ENCODE results near the gene FGD3.

DNA sequence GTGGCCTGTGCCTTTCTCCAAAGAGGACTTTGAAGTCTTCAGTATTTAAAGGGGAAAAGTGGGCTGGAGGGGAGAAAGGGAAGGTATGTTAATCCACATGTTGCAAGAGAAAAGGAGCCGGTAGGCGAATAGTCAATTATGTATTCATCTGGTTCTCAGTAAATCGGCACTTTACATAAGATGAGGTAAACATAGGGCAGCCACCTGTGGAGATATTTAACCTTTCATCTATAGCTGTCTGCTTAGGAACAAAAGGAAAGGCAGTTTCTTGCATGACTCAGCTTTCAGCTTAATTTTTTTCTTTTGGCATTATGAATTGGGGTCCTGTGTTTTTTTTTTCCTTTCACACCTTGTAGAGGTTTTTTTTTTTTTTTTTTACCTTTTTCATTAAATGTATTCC, 42.2 kb downstream of the FGD3 start:
- TF ChIP-seq, protein P1, sequence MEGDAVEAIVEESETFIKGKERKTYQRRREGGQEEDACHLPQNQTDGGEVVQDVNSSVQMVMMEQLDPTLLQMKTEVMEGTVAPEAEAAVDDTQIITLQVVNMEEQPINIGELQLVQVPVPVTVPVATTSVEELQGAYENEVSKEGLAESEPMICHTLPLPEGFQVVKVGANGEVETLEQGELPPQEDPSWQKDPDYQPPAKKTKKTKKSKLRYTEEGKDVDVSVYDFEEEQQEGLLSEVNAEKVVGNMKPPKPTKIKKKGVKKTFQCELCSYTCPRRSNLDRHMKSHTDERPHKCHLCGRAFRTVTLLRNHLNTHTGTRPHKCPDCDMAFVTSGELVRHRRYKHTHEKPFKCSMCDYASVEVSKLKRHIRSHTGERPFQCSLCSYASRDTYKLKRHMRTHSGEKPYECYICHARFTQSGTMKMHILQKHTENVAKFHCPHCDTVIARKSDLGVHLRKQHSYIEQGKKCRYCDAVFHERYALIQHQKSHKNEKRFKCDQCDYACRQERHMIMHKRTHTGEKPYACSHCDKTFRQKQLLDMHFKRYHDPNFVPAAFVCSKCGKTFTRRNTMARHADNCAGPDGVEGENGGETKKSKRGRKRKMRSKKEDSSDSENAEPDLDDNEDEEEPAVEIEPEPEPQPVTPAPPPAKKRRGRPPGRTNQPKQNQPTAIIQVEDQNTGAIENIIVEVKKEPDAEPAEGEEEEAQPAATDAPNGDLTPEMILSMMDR (IDR thresholded peaks at IDR 0.05; ENCODE audit: low read depth, low read length, missing input control), result no peak
- TF ChIP-seq, protein P2, sequence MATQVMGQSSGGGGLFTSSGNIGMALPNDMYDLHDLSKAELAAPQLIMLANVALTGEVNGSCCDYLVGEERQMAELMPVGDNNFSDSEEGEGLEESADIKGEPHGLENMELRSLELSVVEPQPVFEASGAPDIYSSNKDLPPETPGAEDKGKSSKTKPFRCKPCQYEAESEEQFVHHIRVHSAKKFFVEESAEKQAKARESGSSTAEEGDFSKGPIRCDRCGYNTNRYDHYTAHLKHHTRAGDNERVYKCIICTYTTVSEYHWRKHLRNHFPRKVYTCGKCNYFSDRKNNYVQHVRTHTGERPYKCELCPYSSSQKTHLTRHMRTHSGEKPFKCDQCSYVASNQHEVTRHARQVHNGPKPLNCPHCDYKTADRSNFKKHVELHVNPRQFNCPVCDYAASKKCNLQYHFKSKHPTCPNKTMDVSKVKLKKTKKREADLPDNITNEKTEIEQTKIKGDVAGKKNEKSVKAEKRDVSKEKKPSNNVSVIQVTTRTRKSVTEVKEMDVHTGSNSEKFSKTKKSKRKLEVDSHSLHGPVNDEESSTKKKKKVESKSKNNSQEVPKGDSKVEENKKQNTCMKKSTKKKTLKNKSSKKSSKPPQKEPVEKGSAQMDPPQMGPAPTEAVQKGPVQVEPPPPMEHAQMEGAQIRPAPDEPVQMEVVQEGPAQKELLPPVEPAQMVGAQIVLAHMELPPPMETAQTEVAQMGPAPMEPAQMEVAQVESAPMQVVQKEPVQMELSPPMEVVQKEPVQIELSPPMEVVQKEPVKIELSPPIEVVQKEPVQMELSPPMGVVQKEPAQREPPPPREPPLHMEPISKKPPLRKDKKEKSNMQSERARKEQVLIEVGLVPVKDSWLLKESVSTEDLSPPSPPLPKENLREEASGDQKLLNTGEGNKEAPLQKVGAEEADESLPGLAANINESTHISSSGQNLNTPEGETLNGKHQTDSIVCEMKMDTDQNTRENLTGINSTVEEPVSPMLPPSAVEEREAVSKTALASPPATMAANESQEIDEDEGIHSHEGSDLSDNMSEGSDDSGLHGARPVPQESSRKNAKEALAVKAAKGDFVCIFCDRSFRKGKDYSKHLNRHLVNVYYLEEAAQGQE (IDR thresholded peaks at IDR 0.05), result no peak

All from liver (tissue), 2 donors.